Hepatocyte (in vitro differentiated cells): ENCODE measurements around the gene PKD1L1.

Source experiments
- CTCF ChIP-seq: fragments of 200-600 bp; sonication (generic); IDR thresholded peaks from 2 replicates; pipeline ENCODE4 v1.5.1; 2016; ENCODE audit warnings: antibody characterized with exemption, mild to moderate bottlenecking; ENCODE audit not compliant: poor library complexity
- EZH2 ChIP-seq: fragments of 200-600 bp; sonication (generic); IDR thresholded peaks from 2 replicates; pipeline ENCODE4 v1.6.1; 2016; ENCODE audit warnings: antibody characterized with exemption, mild to moderate bottlenecking, borderline replicate concordance
- EZH2phosphoT487 ChIP-seq: fragments of 200-600 bp; sonication (generic); IDR thresholded peaks from one replicate; pipeline ENCODE4 v1.6.1; 2018; ENCODE audit warnings: antibody characterized with exemption, mild to moderate bottlenecking, low read depth, moderate library complexity; ENCODE audit not compliant: unreplicated experiment, severe bottlenecking

- TF ChIP-seq CTCF, result no peak
- TF ChIP-seq EZH2, result no peak
- no peak for TF ChIP-seq EZH2phosphoT487
Measured at GRCh38 chr7:47833211-47833610, 115.1 kb downstream of the PKD1L1 start.
